NCI-H774 (cell line): ENCODE results near the gene FGF23.
A peak's percentile ranks its signal among the peaks of the same experiment; 100 is the strongest.
"Not testable (repeated sequence)": the region's sequence is repeated elsewhere in the genome, so short reads cannot be mapped to it uniquely, and the experiment has no call there.

Experiments
- DNase-seq: peaks from one replicate; lab custom pipeline; 2025; lab: John Stamatoyannopoulos, UW

The FGF23 gene

GRCh38 chr12:4379405-4379804 lies at the start of gene FGF23:
TSS of gene FGF23 (minus strand) at chr12:4379712. CDS start at chr12:4379582, 130 bp downstream.
- DNase-seq: no peak

- DNase-seq: no peak
Observed at GRCh38 chr12:4424422-4424821, 44.9 kb upstream of the FGF23 start.

- DNase-seq: no peak
Observed at GRCh38 chr12:4423528-4424195, 44.1 kb upstream of the FGF23 start.

- no peak for DNase-seq
Observed at GRCh38 chr12:4422985-4423384, 43.5 kb upstream of the FGF23 start.

GRCh38 chr12:4421590-4422031 lies 42.1 kb upstream of the FGF23 start:
- DNase-seq: peak; percentile 9

- DNase-seq: no peak
Observed at GRCh38 chr12:4420138-4420670, 40.7 kb upstream of the FGF23 start.

- no peak for DNase-seq
Observed at GRCh38 chr12:4418913-4419312, 39.4 kb upstream of the FGF23 start.

GRCh38 chr12:4417936-4418335 lies 38.4 kb upstream of the FGF23 start:
- no peak for DNase-seq

GRCh38 chr12:4417455-4417854 lies 37.9 kb upstream of the FGF23 start:
- no peak for DNase-seq

GRCh38 chr12:4416276-4416675 lies 36.8 kb upstream of the FGF23 start:
- no peak for DNase-seq

- DNase-seq: no peak
Observed at GRCh38 chr12:4412465-4412864, 33.0 kb upstream of the FGF23 start.

GRCh38 chr12:4412056-4412455 lies 32.5 kb upstream of the FGF23 start:
- no peak for DNase-seq

- DNase-seq: no peak
Observed at GRCh38 chr12:4407136-4407535, 27.6 kb upstream of the FGF23 start.

GRCh38 chr12:4404877-4405637 lies 25.5 kb upstream of the FGF23 start:
- DNase-seq: not testable (repeated sequence)

- no peak for DNase-seq
Observed at GRCh38 chr12:4402996-4403395, 23.5 kb upstream of the FGF23 start.

GRCh38 chr12:4401117-4401516 lies 21.6 kb upstream of the FGF23 start:
- DNase-seq: no peak

GRCh38 chr12:4395818-4396217 lies 16.3 kb upstream of the FGF23 start:
- no peak for DNase-seq

GRCh38 chr12:4393211-4393610 lies 13.7 kb upstream of the FGF23 start:
- DNase-seq: no peak

GRCh38 chr12:4392223-4392742 lies 12.8 kb upstream of the FGF23 start:
- DNase-seq: no peak

- DNase-seq: no peak
Observed at GRCh38 chr12:4388662-4389061, 9.2 kb upstream of the FGF23 start.

GRCh38 chr12:4388032-4388431 lies 8.5 kb upstream of the FGF23 start:
- DNase-seq: no peak

- no peak for DNase-seq
Observed at GRCh38 chr12:4387607-4388006, 8.1 kb upstream of the FGF23 start.

- DNase-seq: no peak
Observed at GRCh38 chr12:4386801-4387200, 7.3 kb upstream of the FGF23 start.
